GM12891 (cell line): ENCODE measurements around the gene HNRNPC.
A peak's percentile ranks its signal among the peaks of the same experiment; 100 is the strongest.

Source experiments
- DNase-seq: peaks from one replicate; pipeline ENCODE4 v3.0.0; 2011; ENCODE audit warnings: low spot score; ENCODE audit not compliant: insufficient read length
- FAIRE-seq: peaks from 2 replicates; lab custom pipeline; 2011; peaks lifted over from hg19 to GRCh38; lab: Jason Lieb, UNC
- PAX5 ChIP-seq: IDR thresholded peaks from 2 replicates; pipeline ENCODE4 v1.6.1; 2011; ENCODE audit warnings: low read length, moderate library complexity, mild to moderate bottlenecking; ENCODE audit not compliant: insufficient read depth, severe bottlenecking
- POLR2A ChIP-seq: IDR thresholded peaks from 2 replicates; pipeline ENCODE4 v1.6.1; 2011; ENCODE audit warnings: low read depth, low read length, control low read depth
- POLR2AphosphoS5 ChIP-seq: IDR thresholded peaks from 2 replicates; pipeline ENCODE4 v1.6.1; 2011; ENCODE audit warnings: low read depth, low read length, control low read depth
- POU2F2 ChIP-seq: IDR thresholded peaks from 2 replicates; pipeline ENCODE4 v1.6.1; 2011; ENCODE audit warnings: low read depth, mild to moderate bottlenecking, control low read depth, low read length, moderate library complexity
- SPI1 ChIP-seq: IDR thresholded peaks from 2 replicates; pipeline ENCODE4 v1.6.1; 2011; ENCODE audit warnings: low read depth, low read length, control low read depth
- TAF1 ChIP-seq: IDR thresholded peaks from 2 replicates; pipeline ENCODE4 v1.6.1; 2011; ENCODE audit warnings: low read depth, low read length, control low read depth

Gene HNRNPC

DNA sequence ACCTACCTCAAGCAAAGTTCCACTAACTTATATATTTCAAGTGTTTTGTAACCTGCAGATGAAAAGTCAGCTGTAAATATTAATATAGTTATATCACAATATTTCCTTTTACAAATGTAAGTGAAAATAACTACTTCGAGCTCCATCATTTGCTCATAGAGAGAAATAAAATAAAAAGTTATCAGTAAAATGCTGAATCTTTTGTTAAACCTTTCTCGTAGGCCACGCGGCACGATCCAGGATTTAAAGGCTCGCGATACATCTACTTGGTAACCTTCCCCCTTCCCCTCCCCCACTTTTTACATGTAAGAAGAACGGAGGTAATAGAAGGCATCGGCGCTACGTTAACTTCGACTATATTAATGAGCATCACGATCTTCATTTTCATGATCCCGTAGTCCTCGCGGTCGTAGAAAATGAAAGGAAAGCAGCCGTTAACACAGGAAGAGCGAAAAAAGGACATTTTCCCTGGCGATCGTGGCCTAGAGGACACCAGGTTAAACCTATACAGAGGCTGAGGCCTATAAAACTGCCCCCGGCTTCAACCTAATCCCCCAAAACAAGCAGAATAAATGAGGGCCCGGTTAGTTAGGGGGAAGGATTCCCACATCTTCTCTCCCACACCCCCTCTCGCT lies 508 bp downstream of the HNRNPC start:
- FAIRE-seq: peak; percentile 55
- DNase-seq: no peak
- TF ChIP-seq POLR2AphosphoS5: no peak
- no peak for TF ChIP-seq TAF1
- no peak for TF ChIP-seq SPI1
- no peak for TF ChIP-seq PAX5
- TF ChIP-seq POLR2A: no peak
- no peak for TF ChIP-seq POU2F2

DNA sequence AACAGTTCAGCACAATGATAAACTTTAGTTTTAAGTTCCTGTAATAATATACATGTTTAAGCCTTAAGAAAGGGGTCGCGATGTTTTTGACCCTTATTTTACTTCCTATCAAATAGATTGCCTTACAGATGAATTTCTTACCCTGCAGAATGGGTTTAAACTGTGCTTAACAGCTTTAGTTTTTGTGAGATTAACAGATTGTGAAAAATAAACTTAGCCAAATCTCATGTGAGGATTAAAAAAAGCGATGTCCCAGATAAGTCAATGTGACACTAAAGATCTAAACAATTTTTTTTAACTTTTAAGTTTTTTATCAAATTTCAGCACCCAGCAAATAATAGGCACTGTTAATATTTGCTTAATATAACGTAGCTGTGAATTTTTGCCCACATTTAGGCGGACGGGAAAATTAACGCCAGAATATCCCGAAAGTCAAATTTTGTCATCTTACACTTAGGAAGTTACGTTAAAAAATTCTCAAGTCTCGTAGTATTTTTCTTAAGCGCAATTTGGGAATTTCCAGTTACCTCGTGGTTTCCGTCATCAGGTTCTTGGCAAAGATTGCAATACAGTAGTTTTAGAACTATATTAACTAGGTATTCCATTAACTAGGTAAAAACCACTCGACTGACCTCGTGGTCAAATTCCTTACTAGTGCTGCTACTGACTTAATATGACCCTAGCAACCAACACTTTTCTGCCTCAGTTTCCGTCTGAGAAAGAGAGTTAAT lies 1.2 kb downstream of the HNRNPC start:
- no peak for FAIRE-seq
- TF ChIP-seq POU2F2 (no peak), PAX5 (no peak), SPI1 (no peak), POLR2A (no peak), TAF1 (no peak), POLR2AphosphoS5 (no peak)

DNA sequence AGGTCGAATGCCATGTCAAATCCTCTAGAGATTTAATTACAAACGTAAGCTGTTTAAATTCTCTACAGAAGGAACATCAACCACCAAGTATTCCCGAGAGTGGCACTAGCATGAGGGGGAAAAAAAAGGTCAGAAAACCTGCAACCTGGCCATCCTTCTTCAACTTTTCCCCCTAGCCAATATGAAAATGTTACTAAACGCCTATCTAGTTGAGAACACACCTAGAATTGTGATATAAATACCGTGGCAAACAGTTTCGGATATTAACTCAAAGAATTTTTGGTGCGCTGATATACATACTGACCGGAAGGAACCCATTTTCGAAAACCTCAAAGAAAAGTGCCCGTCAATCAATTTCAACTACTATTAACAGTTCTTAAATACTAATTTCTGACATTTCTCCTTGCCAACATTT lies 1.8 kb downstream of the HNRNPC start:
- no peak for DNase-seq
- no peak for TF ChIP-seq TAF1
- TF ChIP-seq POLR2AphosphoS5: 0 out of 2 replicates have a peak, but pooled peaks have one; percentile 43
- FAIRE-seq: no peak

More for the DNA sequence above, 1.2 kb downstream of the HNRNPC start:
- no peak for DNase-seq

DNA sequence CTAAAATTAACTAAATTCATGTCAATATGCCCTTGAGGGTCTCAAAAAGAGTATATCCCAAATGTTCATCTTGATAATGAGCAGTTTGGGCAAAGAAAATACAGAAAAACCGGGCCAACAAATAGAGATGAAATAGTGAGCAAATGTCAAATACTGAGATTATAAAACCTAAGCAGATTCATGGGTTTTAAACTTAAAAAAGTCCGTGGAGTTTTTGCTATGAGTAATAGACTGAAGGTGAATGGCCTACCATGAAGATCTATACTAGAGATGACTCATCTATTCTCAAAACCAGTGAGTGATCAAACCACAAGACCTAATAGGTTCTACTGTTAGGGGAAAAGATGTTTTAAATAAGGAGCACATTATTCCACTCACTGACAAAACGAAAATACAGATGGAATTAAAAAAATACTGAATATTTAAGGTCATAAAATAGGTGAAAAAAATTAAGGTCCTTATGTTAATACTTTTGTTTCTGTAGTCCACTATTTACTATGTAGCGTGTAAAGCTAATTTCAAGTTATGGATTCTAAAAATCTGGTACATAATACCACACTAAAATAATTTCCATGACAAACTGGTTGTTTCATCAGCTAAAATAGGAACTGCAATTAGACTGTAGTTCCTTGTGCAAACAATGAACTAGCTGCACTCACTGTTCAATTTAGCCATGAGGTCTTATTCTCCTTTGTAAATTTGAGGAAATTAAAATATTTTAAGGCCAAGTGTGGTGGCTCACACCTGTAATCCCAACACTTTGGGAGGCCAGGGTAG lies 5.0 kb downstream of the HNRNPC start:
- DNase-seq: no peak
- peak; percentile 9 for FAIRE-seq
- TF ChIP-seq POLR2AphosphoS5 (peak; percentile 38; the same call in 1 of the 2 replicates), TAF1 (no peak), SPI1 (peak; percentile 59), POLR2A (no peak; the same call in 1 of the 2 replicates), POU2F2 (no peak), PAX5 (no peak)

DNA sequence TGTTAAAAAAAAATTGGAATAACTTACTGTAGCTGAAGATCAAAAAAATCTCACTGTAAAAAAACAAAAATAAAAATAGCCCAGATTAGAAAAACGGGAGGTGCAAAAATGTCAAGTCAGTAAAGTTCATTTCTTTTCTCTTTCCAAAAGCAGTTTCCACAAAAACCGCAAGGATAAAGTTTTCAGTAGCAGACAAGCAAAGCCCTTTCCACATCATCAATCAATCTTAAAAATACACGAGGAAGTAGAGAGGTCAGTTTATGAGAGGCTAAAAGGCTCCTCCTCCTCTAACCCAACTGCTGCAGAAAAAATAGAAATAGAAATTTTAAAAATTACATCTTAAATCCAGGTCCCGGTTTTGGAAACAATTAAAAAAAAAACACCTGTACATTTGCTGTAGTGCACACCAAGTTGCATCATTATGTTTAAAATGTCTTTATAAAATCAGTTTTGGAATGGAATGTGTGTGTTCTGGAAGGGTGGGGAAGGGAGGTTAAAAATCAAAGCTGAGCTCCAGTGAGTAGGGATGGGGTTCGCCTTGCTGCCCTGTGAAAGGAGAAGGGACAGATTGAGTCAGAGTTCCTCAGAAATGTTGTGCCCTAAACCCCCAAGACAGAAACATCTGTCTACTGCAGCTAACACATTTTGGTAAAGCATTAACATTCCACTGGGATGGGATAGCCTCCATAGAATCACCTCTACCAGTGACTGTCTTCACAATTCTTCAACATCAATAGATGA lies 5.8 kb downstream of the HNRNPC start:
- DNase-seq (no peak), FAIRE-seq (no peak)
- TF ChIP-seq POLR2A (peak; percentile 50), POLR2AphosphoS5 (no peak)

DNA sequence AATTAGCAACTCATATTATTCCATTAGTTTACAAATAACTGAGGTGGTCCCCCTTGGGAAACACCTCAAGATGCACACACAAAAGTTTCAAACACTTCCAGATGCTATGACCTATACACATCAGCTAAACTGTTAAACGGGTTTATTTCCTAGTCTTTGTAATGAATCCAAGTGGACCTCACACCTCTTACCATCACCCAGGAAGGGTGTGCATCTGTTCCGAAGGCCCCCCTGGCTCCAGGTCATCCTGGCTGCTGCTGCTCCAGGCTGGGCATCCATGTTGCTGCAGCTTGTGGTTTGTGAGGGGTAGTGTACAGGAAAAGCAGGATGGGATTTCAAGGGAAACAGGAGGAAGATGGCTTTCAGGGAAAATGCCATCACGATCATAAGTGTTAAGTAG lies 6.8 kb downstream of the HNRNPC start:
- no peak for FAIRE-seq

DNA sequence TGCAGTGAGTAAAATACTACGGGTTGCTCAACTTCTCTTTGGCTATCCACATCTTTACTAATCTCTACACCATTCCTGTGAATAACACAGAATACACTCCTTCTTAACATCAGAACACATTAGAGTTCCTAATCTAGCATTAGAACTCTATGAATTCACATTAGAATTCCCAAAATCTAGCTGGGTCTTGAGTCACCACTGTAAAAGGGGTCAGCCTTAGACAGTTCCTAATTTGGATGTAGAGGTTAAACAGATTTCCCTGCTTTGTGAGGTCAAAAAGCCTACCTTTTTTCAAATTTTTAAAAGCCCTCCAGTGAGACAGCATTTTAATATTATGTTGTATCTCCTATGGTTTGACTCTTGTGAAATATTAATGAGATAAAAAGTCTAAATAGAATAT lies 7.4 kb downstream of the HNRNPC start:
- DNase-seq (no peak), FAIRE-seq (no peak)
- no peak for TF ChIP-seq SPI1
- TF ChIP-seq POLR2AphosphoS5: no peak
- no peak for TF ChIP-seq POU2F2
- no peak; the same call in 1 of the 2 replicates for TF ChIP-seq POLR2A
- TF ChIP-seq PAX5: no peak

More for the DNA sequence above, 6.8 kb downstream of the HNRNPC start:
- TF ChIP-seq SPI1 (no peak), POLR2AphosphoS5 (peak; percentile 58; the same call in 1 of the 2 replicates), POLR2A (0 out of 2 replicates have a peak, but pooled peaks have one; percentile 13)
- DNase-seq: no peak

DNA sequence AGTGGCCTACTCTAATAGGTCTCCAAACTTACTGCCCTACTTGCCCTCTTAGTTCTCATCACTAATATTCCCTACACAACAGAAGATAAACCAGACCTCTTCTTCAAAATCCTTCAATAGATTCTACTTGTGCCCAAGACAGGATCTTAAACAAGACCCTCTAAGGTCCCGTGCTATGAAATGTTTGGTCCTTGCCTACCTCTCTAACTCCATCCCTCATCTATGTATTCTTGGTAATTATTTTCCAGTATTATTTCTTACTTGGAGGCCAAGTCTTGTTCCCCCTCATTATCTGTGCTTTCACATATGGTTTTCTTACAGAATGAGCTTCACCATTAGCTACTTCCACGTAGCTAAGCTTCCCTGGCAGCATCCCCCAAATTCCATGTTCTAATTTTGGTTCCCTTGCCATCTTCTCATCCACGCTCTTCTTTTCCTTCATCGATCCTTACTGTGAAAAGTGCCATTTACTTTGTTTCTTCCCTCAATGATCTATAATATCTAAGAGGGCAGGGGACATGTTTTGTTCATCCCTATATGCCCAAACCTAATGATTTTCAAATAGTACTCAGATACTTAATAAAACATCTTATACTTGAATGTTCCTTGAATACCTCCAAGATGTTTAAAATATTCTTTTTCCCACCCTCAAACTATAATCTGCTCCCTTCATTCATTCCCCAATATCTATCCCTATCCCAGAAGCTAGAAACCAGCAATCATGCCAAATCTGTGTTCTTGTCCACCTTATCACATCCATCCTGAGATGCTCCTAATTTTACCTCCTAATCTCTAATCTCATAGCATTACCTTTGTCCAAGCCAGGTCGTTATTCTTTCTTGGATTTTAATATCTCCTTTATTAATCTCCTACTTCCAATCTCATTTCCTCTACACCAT lies 10.1 kb downstream of the HNRNPC start:
- TF ChIP-seq TAF1 (0 out of 2 replicates have a peak, but pooled peaks have one; percentile 15), PAX5 (no peak), POU2F2 (no peak), POLR2A (peak; percentile 74), SPI1 (no peak), POLR2AphosphoS5 (peak; percentile 86)
- DNase-seq (no peak), FAIRE-seq (no peak)
